HG03571 (cell line): ENCODE measurements around the gene CCNJL.

Experiments used
- ATAC-seq: cut with Tn5 transposase; IDR thresholded peaks from one replicate; pipeline ENCODE4 v1.9.1; 2021; ENCODE audit not compliant: unreplicated experiment

The CCNJL gene

DNA sequence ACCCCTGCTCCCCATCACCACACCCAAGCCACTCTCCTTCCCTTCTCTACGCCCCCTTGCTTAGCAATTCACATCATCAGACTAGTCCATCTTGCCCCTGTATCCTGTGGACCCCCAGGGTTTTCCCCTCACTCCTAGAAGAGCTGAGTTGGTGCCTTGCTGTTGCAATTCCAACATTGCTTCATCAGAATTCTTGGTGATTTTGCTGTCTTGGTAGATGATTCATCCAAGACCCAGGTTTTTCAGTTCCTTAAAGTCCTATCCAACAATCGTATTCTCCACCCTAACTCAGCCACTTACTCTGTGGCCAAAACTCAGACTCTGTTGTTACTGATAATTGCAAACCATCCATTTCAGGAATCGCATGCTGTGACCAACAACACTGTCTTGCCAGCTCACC lies 21.4 kb upstream of the CCNJL start:
- no peak for ATAC-seq

DNA sequence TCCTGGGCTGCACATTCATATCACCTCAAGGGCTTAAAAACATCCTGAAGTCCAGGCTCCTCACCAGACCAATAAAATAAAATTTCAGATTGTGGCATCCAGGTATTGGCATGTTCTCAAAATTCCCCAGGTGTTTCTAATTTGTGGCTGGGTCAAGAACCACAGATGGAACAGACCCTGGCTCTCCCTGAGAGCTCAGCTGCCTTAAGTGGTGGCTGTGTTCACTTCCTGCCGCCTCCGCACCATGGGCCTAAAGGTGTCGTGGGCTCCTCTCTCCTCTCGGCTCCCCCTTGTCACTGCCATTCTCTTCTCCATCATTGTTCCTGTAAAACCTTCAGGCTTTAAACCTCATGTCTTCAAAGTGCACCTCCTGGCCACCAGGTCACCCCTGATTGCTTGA lies 17.8 kb upstream of the CCNJL start:
- ATAC-seq: no peak

- ATAC-seq: no peak
Measured at GRCh38 chr5:160327818-160328217, 15.5 kb upstream of the CCNJL start.

GRCh38 chr5:160326981-160327380 lies 14.6 kb upstream of the CCNJL start:
- no peak for ATAC-seq

GRCh38 chr5:160325716-160326115 lies 13.4 kb upstream of the CCNJL start:
- ATAC-seq: no peak

DNA sequence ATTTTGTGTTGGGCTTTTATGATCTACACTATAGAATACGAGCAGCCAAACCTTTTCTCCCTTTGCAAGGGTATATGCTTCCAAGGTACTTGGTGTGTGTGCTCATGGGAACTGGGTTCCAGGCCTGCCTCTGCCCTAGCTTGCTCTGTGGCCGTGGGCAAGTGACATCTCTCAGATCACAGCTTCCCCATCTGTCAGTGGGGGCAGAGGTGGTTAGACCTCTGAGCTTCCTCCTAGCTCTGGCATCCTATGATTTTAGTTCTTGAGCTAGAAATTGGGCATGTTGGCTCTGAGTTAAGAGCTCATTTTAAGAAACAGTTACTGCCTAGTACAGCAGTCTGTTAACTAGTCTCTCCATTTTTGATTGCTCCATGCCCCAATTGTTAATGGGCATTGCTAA lies 12.5 kb upstream of the CCNJL start:
- no peak for ATAC-seq

GRCh38 chr5:160318409-160318808 lies 6.0 kb upstream of the CCNJL start:
- no peak for ATAC-seq

DNA sequence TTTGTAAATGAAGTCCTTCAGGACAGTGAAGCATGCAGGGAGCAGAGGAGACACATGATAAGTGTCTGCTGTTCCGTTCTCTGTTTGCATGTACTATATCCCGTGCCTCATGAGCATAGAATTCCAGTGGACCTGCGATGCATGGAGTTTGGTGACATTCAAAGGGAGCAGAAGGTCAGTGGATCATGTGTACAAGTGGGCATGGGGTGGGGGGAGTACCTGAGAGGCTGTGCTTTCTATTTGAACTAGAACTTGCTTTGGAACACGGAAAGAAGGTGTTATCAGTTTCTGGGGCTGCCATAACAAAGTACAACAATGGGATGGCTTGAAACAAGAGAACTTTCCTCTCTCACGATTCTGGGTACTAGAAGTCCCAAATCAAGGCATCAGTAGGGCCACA lies 5.1 kb upstream of the CCNJL start:
- ATAC-seq: no peak

- no peak for ATAC-seq
Measured at GRCh38 chr5:160315968-160316367, 3.6 kb upstream of the CCNJL start.

DNA sequence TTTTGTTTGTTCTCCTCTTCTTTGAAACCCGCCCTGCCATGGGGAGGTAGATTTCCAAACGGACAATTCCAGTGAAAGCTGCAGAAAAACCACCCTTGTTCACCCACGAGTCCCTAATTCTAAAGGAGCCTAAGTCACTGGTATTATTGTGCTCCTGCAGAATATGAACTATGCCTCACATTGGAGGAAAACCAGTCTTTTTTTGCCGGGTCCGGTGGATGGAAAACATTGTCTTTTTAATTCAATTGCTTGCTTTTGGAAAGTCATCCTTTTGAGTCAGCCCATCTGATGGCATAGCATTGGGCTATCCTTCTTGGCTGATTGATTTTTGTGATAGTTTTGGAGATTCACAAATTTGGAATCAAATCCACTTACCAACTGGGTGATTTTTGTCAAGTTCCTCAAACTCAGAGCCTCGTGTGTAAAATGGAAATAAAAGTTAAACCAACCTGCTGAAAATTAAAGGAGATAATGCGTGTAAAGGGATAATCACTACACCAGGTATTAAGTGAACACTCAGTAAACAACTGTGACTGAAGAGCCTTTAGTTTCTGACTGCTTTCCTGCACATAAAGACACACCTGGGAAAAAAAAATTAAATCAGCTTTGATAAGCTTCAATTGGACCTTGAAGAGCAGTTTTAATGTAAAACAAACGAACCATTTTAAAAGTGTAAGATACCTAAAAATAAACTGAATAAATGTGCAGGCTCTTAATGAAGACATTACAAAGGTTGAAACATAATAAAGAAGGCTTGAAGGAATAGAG lies 780 bp upstream of the CCNJL start:
- no peak for ATAC-seq

GRCh38 chr5:160311491-160312133 lies 752 bp downstream of the CCNJL start:
- ATAC-seq: peak; percentile 2

DNA sequence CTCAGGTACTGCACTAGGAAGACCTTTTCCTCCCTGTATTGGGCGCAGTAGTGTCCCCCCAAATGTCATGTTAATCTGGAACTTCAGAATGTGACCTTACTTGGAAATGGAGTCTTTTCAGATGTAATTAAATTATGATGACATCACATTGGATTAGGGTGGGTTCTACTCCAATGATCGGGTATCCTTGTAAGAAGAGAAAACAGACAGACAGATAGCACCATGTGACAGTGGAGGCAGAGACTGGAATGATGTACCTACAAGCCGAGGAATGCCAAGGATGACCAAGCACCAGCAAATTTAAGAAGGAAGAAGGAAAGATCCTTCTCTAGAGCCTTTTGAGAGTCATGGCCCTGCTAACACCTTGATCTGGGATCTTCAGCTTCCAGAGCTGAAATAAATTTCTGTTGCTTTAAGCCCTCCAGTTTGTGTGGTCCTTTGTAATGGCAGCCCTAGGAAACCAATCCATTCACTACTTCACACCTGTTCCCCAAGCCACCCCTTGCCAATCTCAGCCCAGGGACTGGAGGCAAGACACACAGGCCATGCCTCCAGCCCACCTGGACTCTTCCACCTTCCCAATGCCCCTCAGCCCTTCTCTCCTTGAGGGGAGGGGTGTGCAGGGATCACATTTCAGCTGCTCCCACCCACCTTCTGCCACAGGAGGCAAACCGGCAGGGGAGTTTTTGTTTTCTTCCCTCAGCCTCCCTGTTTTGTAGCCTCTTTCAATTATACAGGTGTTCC lies 1.6 kb downstream of the CCNJL start:
- no peak for ATAC-seq

- no peak for ATAC-seq
Measured at GRCh38 chr5:160310140-160310539, 2.2 kb downstream of the CCNJL start.

GRCh38 chr5:160306696-160307095 lies 5.7 kb downstream of the CCNJL start:
- ATAC-seq: no peak

DNA sequence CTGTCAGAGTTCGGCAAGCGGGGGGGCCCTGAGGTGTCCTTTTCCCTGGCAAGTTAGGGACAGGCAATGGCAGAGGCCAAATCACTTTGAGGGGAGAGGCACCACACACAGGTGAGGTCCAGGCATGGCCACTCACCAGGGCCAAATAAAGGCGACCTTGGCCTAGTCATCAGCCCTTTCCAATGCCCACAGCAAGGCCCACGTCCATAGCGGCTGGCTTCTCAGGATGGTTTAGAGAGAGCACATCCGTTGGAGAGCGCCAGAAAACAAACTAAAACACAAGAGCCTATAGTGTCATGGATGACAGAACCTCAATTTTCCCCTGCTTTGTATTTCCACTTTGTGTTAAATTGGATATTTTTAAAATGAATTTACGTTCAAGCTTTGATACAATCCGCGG lies 7.0 kb downstream of the CCNJL start:
- no peak for ATAC-seq

GRCh38 chr5:160303690-160304089 lies 8.7 kb downstream of the CCNJL start:
- no peak for ATAC-seq

DNA sequence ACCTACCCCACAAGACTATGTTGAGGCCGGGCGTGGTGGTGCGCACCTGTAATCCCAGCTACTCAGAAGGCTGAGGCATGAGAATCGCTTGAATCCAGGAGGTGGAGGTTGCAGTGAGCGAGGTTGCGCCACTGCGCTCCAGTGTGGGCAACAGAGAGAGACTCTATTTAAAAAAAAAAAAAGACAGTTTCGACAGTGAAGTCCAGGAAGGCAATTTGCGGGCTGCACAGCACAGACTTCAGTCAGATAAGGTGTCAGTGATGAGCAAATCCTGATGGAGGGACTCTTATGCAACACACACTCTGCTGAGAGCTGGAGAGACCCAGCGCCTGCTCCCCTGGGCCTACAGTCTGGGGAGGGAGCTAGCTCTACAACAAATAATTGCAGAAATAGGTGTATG lies 14.2 kb downstream of the CCNJL start:
- no peak for ATAC-seq

DNA sequence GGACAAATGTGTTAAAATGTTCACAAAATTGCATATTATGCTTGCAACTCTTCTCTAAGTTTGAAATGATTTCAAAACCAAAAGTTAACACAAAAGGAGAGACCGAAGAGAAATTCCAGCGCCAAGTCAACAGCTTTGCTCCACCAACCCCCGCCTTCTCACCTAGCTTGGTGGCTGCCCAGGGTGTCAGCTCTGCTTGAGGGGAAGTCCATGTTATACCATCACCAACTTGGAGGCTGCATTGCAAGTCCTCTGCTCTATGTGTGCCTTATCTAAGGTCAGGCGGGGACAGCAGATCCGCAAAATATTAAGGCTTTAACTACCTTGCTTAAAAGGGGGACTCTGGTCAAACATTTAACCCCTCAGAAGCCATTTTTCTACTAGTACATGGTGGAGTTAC lies 14.6 kb downstream of the CCNJL start:
- ATAC-seq: no peak

DNA sequence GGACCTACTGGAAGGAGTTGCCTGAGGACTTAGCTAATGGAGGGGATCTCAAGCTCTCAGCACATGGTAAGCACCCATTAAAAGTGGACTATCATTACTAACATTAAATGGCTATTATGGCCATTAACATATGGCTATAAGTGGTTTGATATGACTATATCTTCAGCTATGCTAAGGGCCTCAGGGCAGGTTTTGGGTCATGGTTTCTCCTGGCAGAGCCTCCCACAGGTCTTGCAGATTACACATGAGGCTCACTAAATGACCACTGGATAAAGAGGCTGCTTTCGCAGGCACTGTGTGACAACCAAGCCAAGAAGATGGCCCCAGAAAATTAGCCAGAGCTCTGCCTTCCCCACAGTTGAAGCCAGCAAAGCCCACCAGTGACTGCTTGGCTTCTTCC lies 15.4 kb downstream of the CCNJL start:
- no peak for ATAC-seq

DNA sequence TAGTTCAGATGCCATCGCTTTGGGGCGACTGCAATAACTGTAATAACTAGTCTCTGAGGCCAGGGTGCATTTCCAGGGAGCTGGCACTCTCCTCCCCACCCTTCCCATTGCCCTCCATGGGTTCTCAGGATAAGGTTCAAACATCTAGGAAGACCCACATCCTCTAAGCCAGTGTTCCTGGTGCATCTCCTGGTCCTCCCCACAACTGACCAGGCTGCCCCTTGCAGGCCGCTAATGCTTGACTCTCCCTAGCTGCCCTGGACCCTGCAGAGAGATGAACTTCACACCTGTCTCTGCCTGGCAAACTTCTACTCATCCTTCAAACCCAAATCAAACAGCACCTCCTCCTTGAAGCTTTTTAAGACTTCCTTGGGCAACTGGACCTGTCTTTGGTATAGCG lies 15.9 kb downstream of the CCNJL start:
- no peak for ATAC-seq

GRCh38 chr5:160293901-160294561 lies 18.3 kb downstream of the CCNJL start:
- no peak for ATAC-seq

- no peak for ATAC-seq
Measured at GRCh38 chr5:160293386-160293785, 19.0 kb downstream of the CCNJL start.
